Measurements from ENCODE around the gene FHL1. TPM values are rescaled to one million over a fixed set of nuclear protein-coding genes. Genes with fewer than 3 reads are reported as not detected.

The FHL1 gene
- total and polyA plus RNA-seq, 4 donors: 8.8 to 20.2 (median 15.0) TPM

GRCh38 chrX:136148391-136148790, 1.1 kb downstream of the FHL1 start:
- Histone ChIP-seq H3K9me3 (ENCODE audit: control insufficient read depth in 4 of 4, low read length in 3 of 4) (no peaks in the 10 kb centered on the region), H3K27ac (ENCODE audit: low read depth in 1 of 2, low read length in 2 of 2) (no peak overlapping the region), H3K27me3 (ENCODE audit: control insufficient read depth in 4 of 4, insufficient read depth in 4 of 4, low read length in 3 of 4) (peaks cover 0 to 3% (median 0%) of the 10 kb centered on the region in 4 donors), H3K36me3 (ENCODE audit: control insufficient read depth in 4 of 4, insufficient read depth in 3 of 4, low read depth in 1 of 4, low read length in 3 of 4) (no peaks in the 10 kb centered on the region), H3K4me1 (ENCODE audit: control insufficient read depth in 4 of 4, insufficient read depth in 4 of 4, low read length in 3 of 4) (peaks cover 0 to 5% (median 2%) of the 10 kb centered on the region in 4 donors), H3K9ac (ENCODE audit: low read depth in 1 of 2, low read length in 2 of 2) (no peak overlapping the region), H3K4me3 (ENCODE audit: low read depth in 1 of 3, low read length in 3 of 3) (peak overlapping the region in 1 of 3 donors; percentile 73)
- no peak for TF ChIP-seq FOXA2 (IDR thresholded peaks at IDR 0.05)
- TF ChIP-seq, protein P1, sequence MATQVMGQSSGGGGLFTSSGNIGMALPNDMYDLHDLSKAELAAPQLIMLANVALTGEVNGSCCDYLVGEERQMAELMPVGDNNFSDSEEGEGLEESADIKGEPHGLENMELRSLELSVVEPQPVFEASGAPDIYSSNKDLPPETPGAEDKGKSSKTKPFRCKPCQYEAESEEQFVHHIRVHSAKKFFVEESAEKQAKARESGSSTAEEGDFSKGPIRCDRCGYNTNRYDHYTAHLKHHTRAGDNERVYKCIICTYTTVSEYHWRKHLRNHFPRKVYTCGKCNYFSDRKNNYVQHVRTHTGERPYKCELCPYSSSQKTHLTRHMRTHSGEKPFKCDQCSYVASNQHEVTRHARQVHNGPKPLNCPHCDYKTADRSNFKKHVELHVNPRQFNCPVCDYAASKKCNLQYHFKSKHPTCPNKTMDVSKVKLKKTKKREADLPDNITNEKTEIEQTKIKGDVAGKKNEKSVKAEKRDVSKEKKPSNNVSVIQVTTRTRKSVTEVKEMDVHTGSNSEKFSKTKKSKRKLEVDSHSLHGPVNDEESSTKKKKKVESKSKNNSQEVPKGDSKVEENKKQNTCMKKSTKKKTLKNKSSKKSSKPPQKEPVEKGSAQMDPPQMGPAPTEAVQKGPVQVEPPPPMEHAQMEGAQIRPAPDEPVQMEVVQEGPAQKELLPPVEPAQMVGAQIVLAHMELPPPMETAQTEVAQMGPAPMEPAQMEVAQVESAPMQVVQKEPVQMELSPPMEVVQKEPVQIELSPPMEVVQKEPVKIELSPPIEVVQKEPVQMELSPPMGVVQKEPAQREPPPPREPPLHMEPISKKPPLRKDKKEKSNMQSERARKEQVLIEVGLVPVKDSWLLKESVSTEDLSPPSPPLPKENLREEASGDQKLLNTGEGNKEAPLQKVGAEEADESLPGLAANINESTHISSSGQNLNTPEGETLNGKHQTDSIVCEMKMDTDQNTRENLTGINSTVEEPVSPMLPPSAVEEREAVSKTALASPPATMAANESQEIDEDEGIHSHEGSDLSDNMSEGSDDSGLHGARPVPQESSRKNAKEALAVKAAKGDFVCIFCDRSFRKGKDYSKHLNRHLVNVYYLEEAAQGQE (IDR thresholded peaks at IDR 0.05): no peak
- TF ChIP-seq FOXA1 (IDR thresholded peaks at IDR 0.05): no peak
- TF ChIP-seq TAF1 (conservative IDR thresholded peaks at IDR 0.05): no peak
- TF ChIP-seq RAD21 (IDR thresholded peaks at IDR 0.05): no peak
- TF ChIP-seq, protein P2, sequence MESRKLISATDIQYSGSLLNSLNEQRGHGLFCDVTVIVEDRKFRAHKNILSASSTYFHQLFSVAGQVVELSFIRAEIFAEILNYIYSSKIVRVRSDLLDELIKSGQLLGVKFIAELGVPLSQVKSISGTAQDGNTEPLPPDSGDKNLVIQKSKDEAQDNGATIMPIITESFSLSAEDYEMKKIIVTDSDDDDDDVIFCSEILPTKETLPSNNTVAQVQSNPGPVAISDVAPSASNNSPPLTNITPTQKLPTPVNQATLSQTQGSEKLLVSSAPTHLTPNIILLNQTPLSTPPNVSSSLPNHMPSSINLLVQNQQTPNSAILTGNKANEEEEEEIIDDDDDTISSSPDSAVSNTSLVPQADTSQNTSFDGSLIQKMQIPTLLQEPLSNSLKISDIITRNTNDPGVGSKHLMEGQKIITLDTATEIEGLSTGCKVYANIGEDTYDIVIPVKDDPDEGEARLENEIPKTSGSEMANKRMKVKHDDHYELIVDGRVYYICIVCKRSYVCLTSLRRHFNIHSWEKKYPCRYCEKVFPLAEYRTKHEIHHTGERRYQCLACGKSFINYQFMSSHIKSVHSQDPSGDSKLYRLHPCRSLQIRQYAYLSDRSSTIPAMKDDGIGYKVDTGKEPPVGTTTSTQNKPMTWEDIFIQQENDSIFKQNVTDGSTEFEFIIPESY (IDR thresholded peaks at IDR 0.05): no peak
- TF ChIP-seq RXRA (IDR thresholded peaks at IDR 0.05): no peak
- no peak for TF ChIP-seq GABPA (IDR thresholded peaks at IDR 0.05 in 1 of 2, conservative IDR thresholded peaks at IDR 0.05 in 1 of 2)
- TF ChIP-seq, protein P3, sequence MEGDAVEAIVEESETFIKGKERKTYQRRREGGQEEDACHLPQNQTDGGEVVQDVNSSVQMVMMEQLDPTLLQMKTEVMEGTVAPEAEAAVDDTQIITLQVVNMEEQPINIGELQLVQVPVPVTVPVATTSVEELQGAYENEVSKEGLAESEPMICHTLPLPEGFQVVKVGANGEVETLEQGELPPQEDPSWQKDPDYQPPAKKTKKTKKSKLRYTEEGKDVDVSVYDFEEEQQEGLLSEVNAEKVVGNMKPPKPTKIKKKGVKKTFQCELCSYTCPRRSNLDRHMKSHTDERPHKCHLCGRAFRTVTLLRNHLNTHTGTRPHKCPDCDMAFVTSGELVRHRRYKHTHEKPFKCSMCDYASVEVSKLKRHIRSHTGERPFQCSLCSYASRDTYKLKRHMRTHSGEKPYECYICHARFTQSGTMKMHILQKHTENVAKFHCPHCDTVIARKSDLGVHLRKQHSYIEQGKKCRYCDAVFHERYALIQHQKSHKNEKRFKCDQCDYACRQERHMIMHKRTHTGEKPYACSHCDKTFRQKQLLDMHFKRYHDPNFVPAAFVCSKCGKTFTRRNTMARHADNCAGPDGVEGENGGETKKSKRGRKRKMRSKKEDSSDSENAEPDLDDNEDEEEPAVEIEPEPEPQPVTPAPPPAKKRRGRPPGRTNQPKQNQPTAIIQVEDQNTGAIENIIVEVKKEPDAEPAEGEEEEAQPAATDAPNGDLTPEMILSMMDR (IDR thresholded peaks at IDR 0.05; ENCODE audit: low read depth, low read length, missing input control): no peak
- no peak for TF ChIP-seq YY1 (IDR thresholded peaks at IDR 0.05)
- no peak for TF ChIP-seq SP1 (IDR thresholded peaks at IDR 0.05)
- no peak for TF ChIP-seq MAX (IDR thresholded peaks at IDR 0.05)
- no peak for DNase-seq (ENCODE audit: low spot score)
- WGBS: 50% methylated on average over 17 of the region's 17 CpGs

DNA sequence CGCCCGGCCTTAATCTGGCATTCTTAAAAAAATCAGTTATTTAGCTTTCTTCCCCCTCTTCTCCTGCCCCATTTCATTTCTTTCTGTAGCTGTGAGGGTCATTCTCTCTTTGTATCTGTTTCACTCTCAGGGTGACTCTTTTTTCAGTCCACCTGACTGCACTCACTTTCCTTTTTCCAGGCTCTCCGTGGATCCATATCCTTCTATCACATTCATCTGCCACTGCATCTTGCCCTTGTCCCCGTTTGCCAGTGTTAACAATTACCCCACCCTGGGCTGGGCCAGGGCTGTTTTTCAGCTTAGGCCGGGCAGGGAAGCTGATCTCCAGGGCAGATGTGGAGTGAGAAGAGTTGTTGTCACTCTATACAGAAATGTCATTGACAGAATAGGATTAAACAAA, 7.7 kb downstream of the FHL1 start:
- Histone ChIP-seq H3K4me1 (ENCODE audit: control insufficient read depth in 4 of 4, insufficient read depth in 4 of 4, low read length in 3 of 4) (peaks cover 0 to 5% (median 4%) of the 10 kb centered on the region in 4 donors), H3K27me3 (ENCODE audit: control insufficient read depth in 4 of 4, insufficient read depth in 4 of 4, low read length in 3 of 4) (no peaks in the 10 kb centered on the region), H3K27ac (ENCODE audit: low read depth in 1 of 2, low read length in 2 of 2) (no peak overlapping the region), H3K36me3 (ENCODE audit: control insufficient read depth in 4 of 4, insufficient read depth in 3 of 4, low read depth in 1 of 4, low read length in 3 of 4) (no peaks in the 10 kb centered on the region), H3K9me3 (ENCODE audit: control insufficient read depth in 4 of 4, low read length in 3 of 4) (no peaks in the 10 kb centered on the region), H3K9ac (ENCODE audit: low read depth in 1 of 2, low read length in 2 of 2) (no peak overlapping the region), H3K4me3 (ENCODE audit: low read depth in 1 of 3, low read length in 3 of 3) (no peak overlapping the region)
- TF ChIP-seq EGR1 (IDR thresholded peaks at IDR 0.05; ENCODE audit: low read depth in 2 of 2): no peak
- DNase-seq (ENCODE audit: low spot score): no peak
- 52% methylated on average over 5 of the region's 5 CpGs for WGBS
